ENCODE data around the gene PRLR.

GRCh38 chr5:35233121-35233520 is 2.8 kb upstream of the PRLR start:
- TF ChIP-seq RAD21 (IDR thresholded peaks at IDR 0.05 in 1 of 2, conservative IDR thresholded peaks at IDR 0.05 in 1 of 2; ENCODE audit: low read depth in 2 of 2, low read length in 2 of 2) (no peak), CTCF (IDR thresholded peaks at IDR 0.05; ENCODE audit: control extremely low read depth in 1 of 3, insufficient read depth in 1 of 3, low read depth in 1 of 3, low read length in 3 of 3) (no peak)
